Kidney tubule cell (primary cell): ENCODE data around the gene INAFM2.

Experiments used
- DNase-seq: peaks from one replicate; pipeline ENCODE4 v3.0.0-alpha.2; 2018; ENCODE audit warnings: low spot score

INAFM2 gene

GRCh38 chr15:40329804-40330203, 6.3 kb downstream of the INAFM2 start:
- DNase-seq = peak; percentile 43

GRCh38 chr15:40330368-40330836, 6.9 kb downstream of the INAFM2 start:
- DNase-seq = peak; percentile 46

- no peak for DNase-seq
Measured at GRCh38 chr15:40331026-40331425, 7.5 kb downstream of the INAFM2 start.

- no peak for DNase-seq
Measured at GRCh38 chr15:40331637-40332036, 8.1 kb downstream of the INAFM2 start.

- DNase-seq = no peak
Measured at GRCh38 chr15:40332113-40332781, 8.8 kb downstream of the INAFM2 start.

- DNase-seq = no peak
Measured at GRCh38 chr15:40333922-40334492, 10.5 kb downstream of the INAFM2 start.

GRCh38 chr15:40334541-40334940, 11.0 kb downstream of the INAFM2 start:
- DNase-seq = no peak

GRCh38 chr15:40334941-40335795, 11.7 kb downstream of the INAFM2 start:
- no peak for DNase-seq

GRCh38 chr15:40335938-40336743, 12.6 kb downstream of the INAFM2 start:
- no peak for DNase-seq

- DNase-seq = no peak
Measured at GRCh38 chr15:40336744-40337122, 13.2 kb downstream of the INAFM2 start.

GRCh38 chr15:40337597-40337996, 14.1 kb downstream of the INAFM2 start:
- no peak for DNase-seq

GRCh38 chr15:40338041-40338657, 14.7 kb downstream of the INAFM2 start:
- peak; percentile 87 for DNase-seq

GRCh38 chr15:40338921-40339620, 15.6 kb downstream of the INAFM2 start:
- peak; percentile 99 for DNase-seq

GRCh38 chr15:40339621-40339945, 16.1 kb downstream of the INAFM2 start:
- DNase-seq = no peak

GRCh38 chr15:40340038-40340739, 16.7 kb downstream of the INAFM2 start:
- peak; percentile 60 for DNase-seq

- peak; percentile 88 for DNase-seq
Measured at GRCh38 chr15:40340740-40341400, 17.4 kb downstream of the INAFM2 start, which contains the start of gene CCDC9B. CCDC9B (minus strand) TSS chr15:40340939; CDS start chr15:40340819, 120 bp downstream.

GRCh38 chr15:40342416-40343320, 19.2 kb downstream of the INAFM2 start:
- peak; percentile 49 for DNase-seq

GRCh38 chr15:40343512-40343911, 20.0 kb downstream of the INAFM2 start:
- peak; percentile 47 for DNase-seq

- DNase-seq = no peak
Measured at GRCh38 chr15:40344217-40344616, 20.7 kb downstream of the INAFM2 start.
